Fibroblast of gingiva (primary cell): ENCODE measurements around the gene GRID2.
A peak's percentile ranks its signal among the peaks of the same experiment; 100 is the strongest.
"Not testable (repeated sequence)": the region's sequence is repeated elsewhere in the genome, so short reads cannot be mapped to it uniquely, and the experiment has no call there.

ENCODE experiments used
- DNase-seq: peaks from one replicate; pipeline ENCODE4 v3.0.0-alpha.2; 2011; ENCODE audit warnings: low read depth

The GRID2 gene

DNA sequence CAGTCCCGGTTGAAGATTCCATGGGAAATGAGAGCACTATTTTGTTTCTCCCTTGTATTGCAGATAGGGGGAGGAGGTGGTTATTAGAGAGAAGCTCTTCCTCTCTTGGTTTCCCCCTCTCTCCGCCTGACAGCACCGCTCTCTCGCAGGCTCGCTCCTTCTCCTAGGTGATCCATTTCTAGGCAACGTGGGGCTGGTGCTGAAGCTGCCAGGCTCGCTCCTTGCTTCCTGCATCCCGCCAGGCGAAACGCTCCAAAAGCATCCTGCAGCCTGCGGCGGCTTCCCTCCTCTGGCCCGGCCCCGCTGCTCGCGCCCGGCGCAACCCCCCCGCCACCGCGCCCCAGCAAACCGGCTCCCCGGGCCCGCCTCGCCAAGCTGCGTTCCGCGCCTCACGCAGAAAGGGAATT, at the start of gene GRID2:
GRID2 (plus strand) TSS at position 346 of the 407 bp plus-strand sequence.
- peak; percentile 1 for DNase-seq

DNA sequence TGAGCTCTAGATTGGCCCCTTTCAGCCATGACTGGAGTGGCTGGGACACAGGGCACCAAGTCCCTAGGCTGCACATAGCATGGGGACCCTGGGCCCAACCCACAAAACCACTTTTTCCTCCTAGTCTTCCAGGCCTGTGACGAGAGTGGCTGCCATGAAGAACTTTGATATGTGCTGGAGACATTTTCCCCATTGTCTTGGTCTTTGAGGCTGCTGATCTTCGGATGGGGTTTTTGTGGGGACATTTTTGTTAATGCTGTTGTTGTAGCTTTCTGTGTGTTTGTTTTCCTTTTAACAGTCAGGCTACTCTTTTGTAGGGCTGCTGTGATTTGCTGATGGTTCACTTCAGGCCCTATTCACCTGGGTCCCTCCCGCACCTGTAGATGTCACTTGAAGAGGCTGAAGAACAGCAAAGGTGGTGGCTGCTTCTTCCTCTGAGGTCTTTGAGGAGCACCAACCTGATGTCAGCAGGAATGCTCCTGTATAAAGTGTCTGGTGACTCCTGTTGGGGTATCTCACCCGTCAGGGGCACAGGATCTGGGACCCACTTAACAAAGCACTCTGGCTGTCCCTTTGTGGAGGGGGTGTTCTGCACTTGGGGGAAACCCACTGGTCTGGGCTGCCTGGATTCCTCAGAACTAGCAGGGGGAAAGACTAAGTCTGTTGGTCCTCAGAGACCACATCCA, 49.6 kb upstream of the GRID2 start:
- no peak for DNase-seq

DNA sequence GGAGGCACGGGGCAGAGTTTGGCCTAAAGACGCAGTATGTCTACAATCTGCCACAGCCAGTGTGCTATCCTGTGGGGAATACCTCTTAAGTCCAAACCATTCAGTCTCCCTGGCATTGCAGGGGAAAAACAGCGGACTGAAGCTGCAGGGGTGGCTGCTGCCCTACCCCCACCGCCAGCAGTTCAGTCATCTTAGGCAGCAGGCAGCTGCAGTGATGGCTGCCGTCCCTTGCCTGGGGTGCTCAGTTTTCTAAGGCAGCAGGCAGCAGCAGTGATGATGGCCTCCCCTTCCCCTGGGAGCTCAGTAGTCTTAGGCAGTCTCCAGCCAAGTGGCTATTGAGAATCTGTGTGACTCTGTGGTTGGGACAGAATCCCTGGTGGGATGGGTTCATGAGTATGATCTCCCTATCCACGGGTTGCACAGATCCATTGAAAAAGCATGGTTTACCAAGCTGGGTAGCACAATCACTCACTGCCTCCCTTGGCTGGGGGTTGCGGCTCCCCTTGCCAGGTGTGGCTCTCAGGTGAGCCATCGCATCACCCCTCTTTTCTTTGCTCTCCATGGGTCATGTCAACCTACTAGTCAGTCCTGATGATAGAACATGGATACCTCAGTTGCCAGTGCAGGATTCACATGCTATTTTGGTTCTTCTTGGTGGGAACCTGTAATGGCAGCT, 48.9 kb upstream of the GRID2 start:
- no peak for DNase-seq

- DNase-seq: no peak
These were observed 47.9 kb upstream of the GRID2 start for GRCh38 chr4:92255920-92256244.

DNA sequence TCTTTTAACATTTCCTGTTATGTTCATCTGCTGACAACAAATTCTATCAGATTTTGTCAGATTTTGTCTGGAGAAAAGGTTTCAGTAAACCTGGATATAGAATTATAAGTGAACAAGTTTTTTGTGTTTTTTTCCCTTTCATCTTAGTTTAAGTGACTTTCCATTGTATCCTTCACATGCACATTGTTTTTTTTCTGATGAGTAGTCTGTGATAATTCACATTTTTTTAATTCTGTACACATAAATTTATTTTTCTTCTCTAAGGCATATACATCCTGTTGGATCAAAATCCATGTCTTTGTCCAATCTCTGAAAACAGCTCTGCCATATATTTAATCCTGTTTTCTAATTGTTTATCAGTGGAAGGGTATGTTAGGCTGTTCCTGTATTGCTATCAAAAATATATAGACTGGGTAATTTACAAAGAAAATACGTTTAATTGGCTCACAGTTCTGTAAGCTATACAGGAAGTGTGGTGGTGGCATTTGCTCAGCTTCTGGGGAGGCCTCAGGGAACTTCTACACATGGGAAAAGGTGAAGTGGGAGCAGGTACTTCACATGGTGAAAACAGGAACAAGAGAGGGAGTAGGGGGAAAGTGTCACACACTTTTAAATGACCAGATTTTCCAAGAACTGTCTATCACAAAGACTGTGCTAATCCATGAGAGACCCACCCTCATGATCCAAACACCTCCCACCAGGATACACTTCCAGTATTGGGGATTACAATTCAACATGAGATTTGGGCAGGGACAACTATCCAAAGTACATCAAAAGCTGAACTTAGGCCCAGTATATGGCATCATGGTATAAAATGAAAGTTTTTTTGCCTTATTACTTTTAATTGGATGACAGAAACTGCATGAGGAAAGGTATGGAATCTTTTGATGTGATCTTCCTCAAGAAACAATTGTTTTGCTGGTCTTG, 45.6 kb upstream of the GRID2 start:
- DNase-seq: no peak

DNA sequence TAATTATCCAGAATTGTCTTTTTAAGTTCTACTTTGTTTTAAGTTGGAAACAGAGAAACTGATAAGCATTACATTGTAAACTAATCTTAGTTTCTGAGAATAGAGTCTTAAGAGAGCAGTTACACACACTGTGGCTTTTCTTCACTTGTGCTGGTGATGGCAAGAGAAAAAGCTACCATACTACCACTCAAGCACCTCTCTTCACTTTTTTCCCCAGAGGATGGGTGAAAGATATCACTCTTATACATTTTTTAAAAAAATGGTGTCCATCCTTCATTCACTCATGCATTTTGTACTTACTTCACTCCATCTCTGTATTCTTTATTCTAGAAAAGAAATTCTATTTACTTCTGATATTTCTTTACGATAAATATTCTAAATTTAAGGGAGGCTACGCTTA, 42.5 kb upstream of the GRID2 start:
- no peak for DNase-seq

GRCh38 chr4:92262371-92262770, 41.4 kb upstream of the GRID2 start:
- no peak for DNase-seq

GRCh38 chr4:92263010-92263409, 40.8 kb upstream of the GRID2 start:
- no peak for DNase-seq

DNA sequence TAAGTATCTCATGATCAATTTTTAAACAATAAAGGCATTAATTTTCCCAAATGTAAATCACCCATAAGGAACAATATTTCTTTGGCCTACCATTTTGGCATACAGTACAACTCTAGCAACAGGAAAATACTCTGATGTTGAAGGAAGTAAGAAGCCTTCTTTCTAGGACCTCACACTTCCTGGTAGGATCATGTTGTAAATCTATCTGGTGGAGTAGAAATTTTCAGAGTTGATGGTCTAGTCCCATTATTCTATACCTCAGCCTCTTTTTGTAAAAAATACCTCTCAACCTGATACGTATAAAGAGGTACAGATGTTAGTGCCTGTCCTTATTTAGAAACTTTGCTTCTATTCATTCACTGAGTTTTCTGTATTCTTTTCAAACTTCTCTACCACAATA, 40.2 kb upstream of the GRID2 start:
- no peak for DNase-seq

GRCh38 chr4:92264163-92264562, 39.6 kb upstream of the GRID2 start:
- no peak for DNase-seq

DNA sequence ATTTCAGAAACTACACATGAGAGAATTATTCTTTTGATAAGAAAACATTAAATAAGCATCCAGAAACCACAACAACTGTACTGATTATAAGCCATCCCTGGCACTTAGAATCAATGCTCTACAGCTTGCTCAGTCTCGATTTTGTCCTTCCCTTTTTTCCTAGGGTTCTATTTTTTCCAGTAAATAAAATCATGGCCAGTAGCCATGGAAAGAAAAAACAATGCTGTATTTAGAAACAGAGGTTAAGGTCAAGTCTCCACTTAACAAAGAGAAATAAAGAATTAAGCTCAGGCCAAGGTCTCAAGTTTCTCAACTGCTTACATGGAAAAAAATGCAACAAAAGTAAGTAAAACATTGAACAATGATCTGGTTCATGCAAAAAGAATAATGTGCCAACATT, 38.7 kb upstream of the GRID2 start:
- peak; percentile 57 for DNase-seq

GRCh38 chr4:92265798-92266197, 38.0 kb upstream of the GRID2 start:
- no peak for DNase-seq

DNA sequence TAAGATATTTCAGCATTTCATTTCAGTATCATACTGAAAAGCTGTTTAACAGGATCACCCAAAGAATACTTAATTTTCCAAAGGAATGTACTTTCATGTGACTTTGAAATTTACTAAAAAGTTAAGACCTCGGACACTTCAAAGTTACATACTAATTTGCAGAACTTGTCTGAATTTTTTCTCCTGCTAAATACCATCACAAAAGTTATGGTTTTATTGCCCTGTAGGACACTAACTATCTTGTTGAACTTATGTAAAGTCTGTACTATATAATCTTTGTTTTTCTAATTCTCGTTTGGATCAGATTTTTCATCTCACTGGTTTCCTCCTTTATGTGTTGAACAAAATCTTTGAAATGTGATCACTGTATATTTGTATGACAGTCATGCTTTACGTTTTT, 37.2 kb upstream of the GRID2 start:
- DNase-seq: no peak

- no peak for DNase-seq
These were observed 35.1 kb upstream of the GRID2 start for GRCh38 chr4:92268642-92269041.

DNA sequence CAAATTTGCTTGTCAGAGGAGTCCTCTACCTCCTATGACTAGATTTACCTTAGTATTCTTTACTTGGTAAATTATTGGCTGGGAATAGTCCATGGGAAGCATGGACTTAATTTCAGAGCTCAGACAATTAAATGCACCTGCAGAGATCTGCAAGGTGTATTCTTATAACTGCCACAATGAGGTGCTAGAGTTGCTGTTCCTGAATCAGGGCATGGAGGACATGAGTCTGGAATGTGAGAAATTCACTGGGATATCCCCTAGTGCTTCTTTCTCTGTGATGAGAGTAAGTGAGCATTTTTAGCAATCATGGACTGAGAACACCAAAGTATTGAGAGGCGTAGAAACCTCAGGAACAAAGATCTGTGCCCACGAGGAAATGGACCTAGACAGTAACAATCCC, 32.9 kb upstream of the GRID2 start:
- DNase-seq: no peak

DNA sequence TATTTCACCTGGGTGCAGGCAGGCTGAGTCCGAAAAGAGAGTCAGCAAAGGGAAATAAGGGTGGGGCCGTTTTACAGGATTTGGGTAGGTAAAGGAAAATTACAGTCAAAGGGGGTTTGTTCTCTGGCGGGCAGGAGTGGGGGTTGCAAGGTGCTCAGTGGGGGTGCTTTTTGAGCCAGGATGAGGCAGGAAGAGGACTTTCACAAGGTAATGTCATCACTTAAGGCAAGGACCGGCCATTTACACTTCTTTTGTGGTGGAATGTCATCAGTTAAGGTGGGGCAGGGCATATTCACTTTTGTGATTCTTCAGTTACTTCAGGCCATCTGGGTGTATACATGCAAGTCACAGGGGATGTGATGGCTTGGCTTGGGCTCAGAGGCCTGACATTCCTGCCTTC, 32.2 kb upstream of the GRID2 start:
- not testable (repeated sequence) for DNase-seq

DNA sequence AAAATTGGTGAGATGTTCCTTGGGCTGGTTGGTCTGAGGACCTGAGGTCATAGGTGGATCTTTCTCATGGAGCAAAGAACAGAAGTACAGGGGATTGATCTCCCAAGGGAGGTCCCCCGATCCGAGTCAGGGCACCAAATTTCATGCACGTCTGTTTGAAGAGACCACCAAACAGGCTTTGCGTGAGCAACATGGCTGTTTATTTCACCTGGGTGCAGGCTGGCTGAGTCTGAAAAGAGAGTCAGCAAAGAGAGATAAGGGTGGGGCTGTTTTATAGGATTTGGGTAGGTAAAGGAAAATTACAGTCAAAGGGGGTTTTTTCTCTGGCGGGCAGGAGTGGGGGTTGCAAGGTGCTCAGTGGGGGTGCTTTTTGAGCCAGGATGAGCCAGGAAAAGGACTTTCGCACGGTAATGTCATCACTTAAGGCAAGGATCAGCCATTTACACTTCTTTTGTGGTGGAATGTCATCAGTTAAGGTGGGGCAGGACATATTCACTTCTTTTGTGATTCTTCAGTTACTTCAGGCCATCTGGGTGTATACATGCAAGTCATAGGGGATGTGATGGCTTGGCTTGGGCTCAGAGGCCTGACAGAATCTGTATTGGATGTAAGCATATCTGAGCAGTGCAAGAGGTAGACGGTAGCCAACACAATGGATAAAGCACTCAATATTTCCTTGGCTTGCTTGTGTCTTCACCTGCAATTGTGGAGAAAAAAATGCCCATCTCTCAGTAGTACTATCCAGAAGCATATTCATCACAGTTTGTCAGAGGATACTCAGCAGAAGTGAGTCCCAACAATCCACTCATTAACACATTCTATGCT, 26.5 kb upstream of the GRID2 start:
- DNase-seq: not testable (repeated sequence)

GRCh38 chr4:92279296-92279695, 24.5 kb upstream of the GRID2 start:
- no peak for DNase-seq

DNA sequence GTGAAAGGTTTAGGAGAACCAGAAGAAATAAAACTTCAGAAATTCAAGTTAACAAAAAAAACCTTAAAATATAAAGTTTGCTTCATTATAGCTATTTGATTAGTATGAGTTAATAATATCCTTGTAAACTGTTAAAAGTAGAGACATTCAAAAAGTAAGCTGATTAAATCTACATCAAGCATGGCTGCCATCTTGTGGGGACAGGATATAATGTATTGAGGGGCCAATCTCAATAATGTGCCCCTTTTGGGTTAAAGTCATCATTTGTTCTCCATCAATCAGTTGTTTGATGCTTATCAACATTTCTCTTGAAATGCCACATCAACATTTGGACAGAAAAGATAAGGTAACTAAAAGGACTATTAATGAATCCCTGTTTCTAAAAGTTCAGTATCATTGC, 4.6 kb upstream of the GRID2 start:
- no peak for DNase-seq

DNA sequence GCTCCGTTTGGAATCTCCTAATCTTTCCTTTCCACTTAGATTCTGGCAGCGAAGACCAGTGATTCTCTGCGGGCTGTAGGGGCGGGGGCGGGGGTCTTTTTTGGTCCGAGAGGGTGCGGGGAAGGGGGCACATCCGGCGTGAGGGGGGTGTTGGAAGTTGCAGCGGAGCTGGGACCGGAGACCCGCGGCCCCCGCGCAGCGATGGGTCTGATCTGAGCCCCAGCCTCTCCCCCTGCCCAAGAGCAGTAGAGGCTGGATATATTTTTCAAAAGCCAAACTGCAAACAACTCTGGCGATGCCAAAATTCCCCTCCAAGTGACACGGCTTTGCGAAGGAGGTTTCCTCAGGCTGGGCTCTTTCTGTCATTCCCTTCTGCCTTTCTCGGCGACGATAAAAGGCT, 355 bp downstream of the GRID2 start:
- DNase-seq: no peak

GRCh38 chr4:92304606-92305005, 840 bp downstream of the GRID2 start:
- DNase-seq: no peak
